Glutamatergic neuron (in vitro differentiated cells): Measurements from ENCODE around the gene ATOH7. TPM values are rescaled to one million over a fixed set of nuclear protein-coding genes. Genes with fewer than 3 reads are reported as not detected.
A peak's percentile ranks its signal among the peaks of the same experiment; 100 is the strongest.

Experiments used
- DNase-seq: peaks from one replicate; pipeline ENCODE4 v3.0.0; 2022
- H3K27ac Mint-ChIP-seq: one replicate; pipeline ENCODE4 v1.8.0; 2020; ENCODE audit warnings: mild to moderate bottlenecking, mixed read lengths, inconsistent platforms; ENCODE audit not compliant: unreplicated experiment
- H3K27me3 Mint-ChIP-seq: one replicate; pipeline ENCODE4 v1.8.0; 2020; ENCODE audit warnings: mild to moderate bottlenecking, moderate library complexity, mixed read lengths, inconsistent platforms; ENCODE audit not compliant: unreplicated experiment
- H3K36me3 Mint-ChIP-seq: one replicate; pipeline ENCODE4 v1.8.0; 2020; ENCODE audit warnings: mild to moderate bottlenecking, mixed read lengths, inconsistent platforms; ENCODE audit not compliant: unreplicated experiment
- H3K4me1 Mint-ChIP-seq: one replicate; pipeline ENCODE4 v1.8.0; 2020; ENCODE audit warnings: mild to moderate bottlenecking, low read depth, mixed read lengths, inconsistent platforms; ENCODE audit not compliant: unreplicated experiment
- H3K4me3 Mint-ChIP-seq: one replicate; pipeline ENCODE4 v1.8.0; 2020; ENCODE audit warnings: mild to moderate bottlenecking, mixed read lengths, inconsistent platforms; ENCODE audit not compliant: unreplicated experiment
- H3K9me3 Mint-ChIP-seq: one replicate; pipeline ENCODE4 v1.8.0; 2020; ENCODE audit warnings: mild to moderate bottlenecking, moderate library complexity, mixed read lengths, inconsistent platforms; ENCODE audit not compliant: unreplicated experiment
- CTCF ChIP-seq: fragments of 200-600 bp; sonication (generic); IDR thresholded peaks from one replicate; pipeline ENCODE4 v1.5.0; 2021; ENCODE audit not compliant: partially characterized antibody, unreplicated experiment
- total RNA-seq: library from RNA; stranded (reverse); fragmentation: NEBNext Ultra II Directional; extraction: Animal tissue kit (Norgen Biotek cat#: 25700); gene quantifications from one replicate; pipeline ENCODE4 v1.2.1, GENCODE V29; 2021; ENCODE audit not compliant: unreplicated experiment

ATOH7 gene
- total RNA-seq, 1 donor from 2014 or later = 0.86 TPM

DNA sequence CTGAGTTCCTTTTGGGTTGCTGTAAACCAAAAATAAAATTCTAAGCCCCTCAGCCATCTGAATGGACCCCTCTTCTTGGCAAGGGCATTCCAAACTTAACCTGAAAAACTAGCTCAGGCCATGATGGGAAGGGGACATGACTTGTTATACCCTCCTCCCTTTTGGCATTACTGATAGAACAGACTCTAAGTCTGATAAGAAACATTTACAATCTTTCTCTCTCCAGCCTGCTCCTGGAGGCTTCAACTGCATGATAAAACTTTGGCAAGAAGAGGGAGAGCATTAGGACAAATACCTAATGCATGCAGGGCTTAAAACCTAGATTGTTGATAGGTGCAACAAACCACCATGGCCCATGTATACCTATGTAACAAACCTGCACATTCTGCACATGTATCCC is 40.9 kb upstream of the ATOH7 start:
- H3K4me3 Mint-ChIP-seq = no peak overlapping the region
- H3K4me1 Mint-ChIP-seq = peaks cover 10% of the 10 kb centered on the region
- DNase-seq = no peak
- H3K36me3 Mint-ChIP-seq = peaks cover 13% of the 10 kb centered on the region
- peaks cover 2% of the 10 kb centered on the region for H3K27me3 Mint-ChIP-seq
- TF ChIP-seq CTCF = no peak
- peaks cover 5% of the 10 kb centered on the region for H3K9me3 Mint-ChIP-seq
- H3K27ac Mint-ChIP-seq = no peak overlapping the region

GRCh38 chr10:68271196-68271882 is 39.4 kb upstream of the ATOH7 start:
- no peak for TF ChIP-seq CTCF
- peak overlapping the region; percentile 44 for H3K4me3 Mint-ChIP-seq
- peaks cover 3% of the 10 kb centered on the region for H3K36me3 Mint-ChIP-seq
- peak; percentile 37 for DNase-seq
- peak overlapping the region; percentile 86 for H3K27ac Mint-ChIP-seq
- peaks cover 10% of the 10 kb centered on the region for H3K4me1 Mint-ChIP-seq
- peaks cover 2% of the 10 kb centered on the region for H3K27me3 Mint-ChIP-seq
- H3K9me3 Mint-ChIP-seq = peaks cover 2% of the 10 kb centered on the region

GRCh38 chr10:68269562-68270290 is 37.8 kb upstream of the ATOH7 start:
- H3K4me1 Mint-ChIP-seq = peaks cover 10% of the 10 kb centered on the region
- DNase-seq = no peak

GRCh38 chr10:68261132-68261856 is 29.4 kb upstream of the ATOH7 start:
- Mint-ChIP-seq H3K4me3 (no peak overlapping the region), H3K9me3 (no peaks in the 10 kb centered on the region), H3K27ac (no peak overlapping the region), H3K4me1 (no peaks in the 10 kb centered on the region), H3K36me3 (peaks cover 12% of the 10 kb centered on the region), H3K27me3 (no peaks in the 10 kb centered on the region)
- DNase-seq = no peak
- TF ChIP-seq CTCF = no peak

More at GRCh38 chr10:68269562-68270290, 37.8 kb upstream of the ATOH7 start:
- no peak overlapping the region for H3K27ac Mint-ChIP-seq
- H3K27me3 Mint-ChIP-seq = peaks cover 2% of the 10 kb centered on the region
- no peak overlapping the region for H3K4me3 Mint-ChIP-seq
- no peak for TF ChIP-seq CTCF
- peaks cover 2% of the 10 kb centered on the region for H3K9me3 Mint-ChIP-seq
- peaks cover under 1% of the 10 kb centered on the region for H3K36me3 Mint-ChIP-seq

DNA sequence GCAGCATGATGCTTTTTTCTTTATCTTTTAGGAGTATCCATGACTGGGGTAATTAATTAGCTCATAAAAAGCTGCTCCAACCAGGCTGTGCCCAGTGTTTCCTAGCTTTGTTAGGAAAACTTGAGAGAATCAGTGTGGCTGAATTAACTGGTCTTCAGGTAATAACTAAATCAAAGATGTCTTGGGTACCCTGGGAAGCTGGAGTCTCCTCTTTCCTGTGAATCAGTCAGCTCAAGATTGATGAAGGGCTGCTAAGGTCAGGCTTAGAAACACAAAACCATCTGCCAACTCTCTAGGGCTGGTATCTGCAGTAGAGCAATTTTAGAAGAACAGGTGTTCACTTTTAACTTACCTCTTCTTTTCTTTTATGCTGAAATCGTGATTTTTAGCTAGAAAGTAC is 21.4 kb upstream of the ATOH7 start:
- H3K4me1 Mint-ChIP-seq = peaks cover 34% of the 10 kb centered on the region
- H3K27me3 Mint-ChIP-seq = peaks cover 9% of the 10 kb centered on the region
- no peak overlapping the region for H3K27ac Mint-ChIP-seq
- no peak for DNase-seq
- no peak overlapping the region for H3K4me3 Mint-ChIP-seq
- H3K36me3 Mint-ChIP-seq = no peaks in the 10 kb centered on the region
- TF ChIP-seq CTCF = no peak
- peaks cover 4% of the 10 kb centered on the region for H3K9me3 Mint-ChIP-seq
